Effector memory CD8-positive, alpha-beta T cell (primary cell): Measurements from ENCODE around the gene SLFN13.
"Not testable (repeated sequence)": the region's sequence is repeated elsewhere in the genome, so short reads cannot be mapped to it uniquely, and the experiment has no call there.

Source experiments
- ATAC-seq: fragments of 150-1000 bp; cut with Tn5 transposase; replicated peaks from 2 replicates; pipeline ENCODE4 v1.10.0; 2021; ENCODE audit warnings: mild to moderate bottlenecking, moderate library complexity
- DNase-seq, 3 experiments: peaks; one replicate each; pipeline ENCODE4 v3.0.0; 2021
- H3K27ac Mint-ChIP-seq, 2 donors: one replicate each; pipeline ENCODE4 v1.8.0; 2022; ENCODE audit warnings: mild to moderate bottlenecking in 2 of 2, mixed read lengths in 2 of 2, moderate library complexity in 2 of 2
- H3K27me3 Mint-ChIP-seq, 2 donors: one replicate each; pipeline ENCODE4 v1.8.0; 2022; ENCODE audit warnings: mixed read lengths in 2 of 2
- H3K36me3 Mint-ChIP-seq: one replicate; pipeline ENCODE4 v1.8.0; 2022; ENCODE audit warnings: mild to moderate bottlenecking, moderate library complexity, mixed read lengths; ENCODE audit not compliant: insufficient read depth
- H3K4me1 Mint-ChIP-seq, 2 donors: one replicate each; pipeline ENCODE4 v1.8.0; 2022; ENCODE audit warnings: low read depth in 2 of 2, mixed read lengths in 2 of 2
- H3K4me3 Mint-ChIP-seq, 2 donors: one replicate each; pipeline ENCODE4 v1.8.0; 2022; ENCODE audit warnings: mild to moderate bottlenecking in 2 of 2, mixed read lengths in 2 of 2, moderate library complexity in 2 of 2
- H3K9me3 Mint-ChIP-seq, 2 donors: one replicate each; pipeline ENCODE4 v1.8.0; 2022; ENCODE audit warnings: mixed read lengths in 2 of 2

Gene SLFN13

GRCh38 chr17:35460354-35460851 is 11.8 kb upstream of the SLFN13 start:
- Mint-ChIP-seq H3K27me3 (no peaks in the 10 kb centered on the region), H3K9me3 (peaks cover 7% of the 10 kb centered on the region in 2 donors), H3K4me1 (peaks cover 21 to 33% of the 10 kb centered on the region in 2 donors), H3K27ac (peak overlapping the region; percentile 44 to 95), H3K36me3 (peaks cover 15% of the 10 kb centered on the region), H3K4me3 (peak overlapping the region; percentile 63 to 86)
- peak; percentile 68 to 73 (median 72) for DNase-seq
- peak; percentile 93 for ATAC-seq

GRCh38 chr17:35454035-35454434 is 5.5 kb upstream of the SLFN13 start:
- H3K4me1 Mint-ChIP-seq, H3K27me3 Mint-ChIP-seq, H3K36me3 Mint-ChIP-seq, DNase-seq, H3K4me3 Mint-ChIP-seq, ATAC-seq: not testable (repeated sequence)
- peaks cover 7 to 15% of the 10 kb centered on the region in 2 donors for H3K9me3 Mint-ChIP-seq
- H3K27ac Mint-ChIP-seq: peak overlapping the region; percentile 16 to 73

DNA sequence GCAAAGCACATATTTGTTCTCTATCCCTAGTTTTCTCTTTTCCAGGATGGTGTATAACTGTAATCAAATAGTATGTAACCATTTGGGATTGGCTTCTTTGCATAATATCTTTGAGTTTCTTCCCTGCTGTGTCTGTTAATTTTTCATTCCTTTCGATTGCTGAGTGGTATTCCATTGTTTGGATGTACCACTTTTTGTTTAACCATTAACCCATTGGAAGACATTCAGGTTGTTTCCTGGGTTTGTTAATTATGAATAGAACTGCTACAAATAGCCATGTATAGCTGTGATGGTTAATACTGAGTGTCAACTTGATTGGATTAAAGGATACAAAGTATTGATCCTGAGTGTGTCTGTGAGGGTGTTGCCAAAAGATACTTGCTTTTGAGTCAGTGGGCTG is 4.6 kb upstream of the SLFN13 start:
- no peak for ATAC-seq
- H3K27ac Mint-ChIP-seq: peak overlapping the region in 1 of 2 donors; percentile 73
- H3K27me3 Mint-ChIP-seq: no peaks in the 10 kb centered on the region
- H3K4me3 Mint-ChIP-seq: no peak overlapping the region
- DNase-seq: no peak
- peaks cover 3 to 10% of the 10 kb centered on the region in 2 donors for H3K9me3 Mint-ChIP-seq
- H3K4me1 Mint-ChIP-seq: peaks cover 0 to 9% of the 10 kb centered on the region in 2 donors
- peaks cover 3% of the 10 kb centered on the region for H3K36me3 Mint-ChIP-seq

GRCh38 chr17:35449371-35449931 is 885 bp upstream of the SLFN13 start:
- peak overlapping the region; percentile 78 to 83 for H3K4me3 Mint-ChIP-seq
- peaks cover 3% of the 10 kb centered on the region for H3K36me3 Mint-ChIP-seq
- H3K27me3 Mint-ChIP-seq: no peaks in the 10 kb centered on the region
- ATAC-seq (no peak), DNase-seq (no peak)
- peak overlapping the region in 1 of 2 donors; percentile 90 for H3K27ac Mint-ChIP-seq
- peaks cover 0 to 12% of the 10 kb centered on the region in 2 donors for H3K4me1 Mint-ChIP-seq
- peaks cover 0 to 2% of the 10 kb centered on the region in 2 donors for H3K9me3 Mint-ChIP-seq

DNA sequence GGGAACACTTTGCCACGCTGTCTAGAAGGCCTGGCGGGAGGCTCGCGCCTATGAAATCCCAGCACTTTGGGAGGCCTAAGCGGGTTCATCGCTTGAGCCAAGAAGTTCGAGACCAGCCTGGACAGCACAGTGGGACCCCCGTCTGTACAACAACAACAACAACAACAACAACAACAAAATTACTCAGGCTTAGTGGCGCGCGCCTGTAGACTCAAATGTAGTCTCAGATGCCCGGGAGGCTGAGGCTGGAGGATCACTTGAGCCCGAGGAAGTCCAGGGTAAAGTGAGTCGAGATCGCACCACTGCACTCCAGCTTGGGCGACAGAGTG is 297 bp upstream of the SLFN13 start:
- H3K9me3 Mint-ChIP-seq: no peaks in the 10 kb centered on the region
- no peak for ATAC-seq
- no peaks in the 10 kb centered on the region for H3K27me3 Mint-ChIP-seq
- H3K36me3 Mint-ChIP-seq: peaks cover 3% of the 10 kb centered on the region
- peak overlapping the region; percentile 87 to 90 for H3K27ac Mint-ChIP-seq
- H3K4me1 Mint-ChIP-seq: peaks cover 0 to 12% of the 10 kb centered on the region in 2 donors
- peak overlapping the region; percentile 78 to 83 for H3K4me3 Mint-ChIP-seq
- DNase-seq: no peak

DNA sequence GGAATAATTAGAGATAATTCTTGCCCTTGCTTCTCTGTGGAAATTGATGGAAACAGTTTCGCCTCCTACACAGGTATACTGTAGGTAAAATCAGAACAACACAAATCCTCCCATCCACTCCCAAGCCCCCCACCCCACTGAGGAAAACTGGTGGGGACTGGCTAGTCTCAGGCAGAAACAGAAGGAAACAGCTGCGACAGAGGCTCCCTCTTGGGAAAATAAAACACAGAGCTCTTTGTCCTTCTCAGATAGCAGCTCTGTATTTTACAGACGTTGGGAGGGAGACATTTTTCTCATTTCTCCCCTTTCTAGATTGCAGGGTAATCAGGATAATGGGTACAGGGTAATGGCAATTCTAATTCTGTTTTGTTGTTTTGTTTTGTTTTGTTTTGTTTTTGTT is 1.1 kb downstream of the SLFN13 start:
- Mint-ChIP-seq H3K4me1 (peaks cover 0 to 12% of the 10 kb centered on the region in 2 donors), H3K36me3 (peaks cover 3% of the 10 kb centered on the region), H3K27ac (peak overlapping the region; percentile 87 to 90), H3K9me3 (no peaks in the 10 kb centered on the region), H3K4me3 (peak overlapping the region; percentile 78 to 83), H3K27me3 (no peaks in the 10 kb centered on the region)
- no peak for DNase-seq
- no peak for ATAC-seq

GRCh38 chr17:35438433-35438832 is 10.1 kb downstream of the SLFN13 start:
- H3K27me3 Mint-ChIP-seq: no peaks in the 10 kb centered on the region
- DNase-seq (no peak), ATAC-seq (no peak)
- H3K27ac Mint-ChIP-seq: no peak overlapping the region
- no peak overlapping the region for H3K4me3 Mint-ChIP-seq
- no peaks in the 10 kb centered on the region for H3K9me3 Mint-ChIP-seq
- H3K4me1 Mint-ChIP-seq: peaks cover 6 to 7% of the 10 kb centered on the region in 2 donors
- no peaks in the 10 kb centered on the region for H3K36me3 Mint-ChIP-seq

- Mint-ChIP-seq H3K4me1 (peaks cover 24 to 50% of the 10 kb centered on the region in 2 donors), H3K9me3 (no peaks in the 10 kb centered on the region), H3K4me3 (peak overlapping the region; percentile 93 to 96), H3K27ac (peak overlapping the region; percentile 88 to 94), H3K27me3 (no peaks in the 10 kb centered on the region), H3K36me3 (no peaks in the 10 kb centered on the region)
- ATAC-seq (peak; percentile 76), DNase-seq (peak in 2 of 3 experiments; percentile 24 to 28)
Observed at GRCh38 chr17:35433075-35433894, 15.3 kb downstream of the SLFN13 start.

GRCh38 chr17:35432176-35433074 is 16.1 kb downstream of the SLFN13 start, which contains the start of gene SLFN12:
SLFN12 (minus strand) TSS chr17:35432500; CDS start chr17:35423028, 9,472 bp downstream.
- Mint-ChIP-seq H3K27me3 (no peaks in the 10 kb centered on the region), H3K36me3 (no peaks in the 10 kb centered on the region), H3K27ac (peak within 1 kb of the TSS; percentile 88 to 94), H3K9me3 (no peaks in the 10 kb centered on the region), H3K4me1 (peaks cover 30 to 57% of the 10 kb centered on the region in 2 donors), H3K4me3 (peak within 1 kb of the TSS; percentile 93 to 96)
- peak; percentile 87 for ATAC-seq
- peak; percentile 27 to 48 (median 34) for DNase-seq

DNA sequence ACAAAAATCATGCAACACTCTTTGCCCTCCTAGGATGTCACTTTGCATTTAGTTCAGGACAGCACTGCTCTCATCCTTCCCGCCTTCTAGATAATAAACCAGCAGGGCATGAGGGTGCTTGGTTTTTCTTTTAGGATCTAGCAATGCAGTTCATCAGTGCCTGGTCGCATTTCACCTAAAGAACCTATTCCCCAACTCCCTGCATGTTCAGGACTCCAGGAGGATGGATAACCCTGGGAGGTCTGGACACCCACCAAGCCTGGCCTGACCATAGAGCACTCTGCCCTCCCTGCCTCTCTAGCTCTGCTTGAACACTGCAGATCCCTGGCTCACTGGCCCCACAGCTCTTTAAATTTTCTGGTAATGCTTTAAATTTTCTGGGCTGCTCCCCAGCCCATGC is 18.9 kb downstream of the SLFN13 start:
- Mint-ChIP-seq H3K27me3 (no peaks in the 10 kb centered on the region), H3K4me1 (peaks cover 30 to 65% of the 10 kb centered on the region in 2 donors), H3K9me3 (no peaks in the 10 kb centered on the region), H3K4me3 (no peak overlapping the region), H3K27ac (no peak overlapping the region), H3K36me3 (no peaks in the 10 kb centered on the region)
- ATAC-seq (no peak), DNase-seq (no peak)

- ATAC-seq: peak; percentile 26
- H3K36me3 Mint-ChIP-seq: no peaks in the 10 kb centered on the region
Observed at GRCh38 chr17:35428229-35428628, 20.3 kb downstream of the SLFN13 start.

GRCh38 chr17:35423761-35424160 is 24.8 kb downstream of the SLFN13 start:
- no peaks in the 10 kb centered on the region for H3K36me3 Mint-ChIP-seq
- ATAC-seq (no peak), DNase-seq (no peak)
- no peaks in the 10 kb centered on the region for H3K9me3 Mint-ChIP-seq
- H3K27ac Mint-ChIP-seq: peak overlapping the region in 1 of 2 donors; percentile 12
- H3K4me1 Mint-ChIP-seq: peaks cover 11 to 20% of the 10 kb centered on the region in 2 donors
- no peaks in the 10 kb centered on the region for H3K27me3 Mint-ChIP-seq
- H3K4me3 Mint-ChIP-seq: no peak overlapping the region

More at GRCh38 chr17:35428229-35428628, 20.3 kb downstream of the SLFN13 start:
- DNase-seq: no peak
- H3K9me3 Mint-ChIP-seq: no peaks in the 10 kb centered on the region
- no peaks in the 10 kb centered on the region for H3K27me3 Mint-ChIP-seq
- peaks cover 23 to 56% of the 10 kb centered on the region in 2 donors for H3K4me1 Mint-ChIP-seq
- H3K4me3 Mint-ChIP-seq: peak overlapping the region in 1 of 2 donors; percentile 25
- H3K27ac Mint-ChIP-seq: peak overlapping the region in 1 of 2 donors; percentile 32

DNA sequence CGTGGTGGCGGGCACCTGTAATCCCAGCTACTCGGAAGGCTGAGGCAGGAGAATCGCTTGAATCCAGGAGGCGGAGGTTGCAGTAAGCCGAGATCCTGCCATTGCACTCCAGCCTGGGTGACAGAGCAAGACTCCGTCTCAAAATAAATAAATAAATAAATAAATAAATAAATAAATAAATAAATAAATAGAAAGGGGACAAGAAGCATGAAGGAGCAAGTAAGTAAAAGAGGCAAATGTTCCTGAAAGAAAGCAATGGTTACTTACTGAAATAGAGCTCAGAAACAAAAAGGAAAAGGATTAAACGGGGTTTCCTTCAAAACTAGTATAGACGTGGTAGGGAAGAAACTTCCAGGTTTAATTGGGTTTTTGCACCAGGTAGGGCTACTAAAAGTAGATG is 27.5 kb downstream of the SLFN13 start:
- not testable (repeated sequence) for H3K4me3 Mint-ChIP-seq, H3K9me3 Mint-ChIP-seq, ATAC-seq, H3K27me3 Mint-ChIP-seq, H3K4me1 Mint-ChIP-seq, H3K27ac Mint-ChIP-seq, H3K36me3 Mint-ChIP-seq, DNase-seq
